Measurements from ENCODE around the gene STX18. TPM values are rescaled to one million over a fixed set of nuclear protein-coding genes. Genes with fewer than 3 reads are reported as not detected.

Gene STX18
- total RNA-seq, 4 donors from 2014 or later = 23.8 to 42.1 (median 27.2) TPM

GRCh38 chr4:4502694-4503311 is 39.0 kb downstream of the STX18 start:
- intact Hi-C loops (cut with DNase I) = no loop called here
- no peak for TF ChIP-seq POLR2A (IDR thresholded peaks at IDR 0.05)
- no peak for TF ChIP-seq CTCF (IDR thresholded peaks at IDR 0.05)
- no peaks in the 10 kb centered on the region for H3K27me3 ChIP-seq
- 69 to 79% methylated on average over 10 of the region's 10 CpGs for WGBS, 2 donors
- DNase-seq = no peak
- no peak overlapping the region for H3K27ac ChIP-seq
- no peaks in the 10 kb centered on the region for H3K36me3 ChIP-seq
- no peaks in the 10 kb centered on the region for H3K4me1 ChIP-seq
- no peak overlapping the region for H3K4me3 ChIP-seq (replicated peaks in 1 of 3)
- no peaks in the 10 kb centered on the region for H3K9me3 ChIP-seq

- H3K36me3 ChIP-seq = no peaks in the 10 kb centered on the region
- intact Hi-C loops (cut with DNase I) = no loop called here
- DNase-seq = no peak
- TF ChIP-seq CTCF (IDR thresholded peaks at IDR 0.05) = no peak
- H3K4me3 ChIP-seq (replicated peaks in 1 of 3) = no peak overlapping the region
- no peaks in the 10 kb centered on the region for H3K4me1 ChIP-seq
- H3K27ac ChIP-seq = no peak overlapping the region
- no peaks in the 10 kb centered on the region for H3K9me3 ChIP-seq
- 95 to 99% methylated on average over 2 of the region's 2 CpGs for WGBS, 2 donors
- H3K27me3 ChIP-seq = no peaks in the 10 kb centered on the region
Measured at GRCh38 chr4:4501679-4502078, 40.2 kb downstream of the STX18 start.

- no peak for DNase-seq
- Histone ChIP-seq H3K27me3 (no peaks in the 10 kb centered on the region), H3K27ac (no peak overlapping the region), H3K36me3 (no peaks in the 10 kb centered on the region), H3K4me3 (replicated peaks in 1 of 3) (no peak overlapping the region), H3K4me1 (no peaks in the 10 kb centered on the region), H3K9me3 (no peaks in the 10 kb centered on the region)
- 84 to 85% methylated on average over 4 of the region's 4 CpGs for WGBS, 2 donors
- TF ChIP-seq CTCF (IDR thresholded peaks at IDR 0.05) = no peak
- intact Hi-C loops (cut with DNase I) = no loop called here
Measured at GRCh38 chr4:4499438-4500123, 42.3 kb downstream of the STX18 start.

- Histone ChIP-seq H3K36me3 (no peaks in the 10 kb centered on the region), H3K27me3 (no peaks in the 10 kb centered on the region), H3K27ac (no peak overlapping the region), H3K4me1 (no peaks in the 10 kb centered on the region), H3K4me3 (replicated peaks in 1 of 3) (no peak overlapping the region), H3K9me3 (no peaks in the 10 kb centered on the region)
- intact Hi-C loops (cut with DNase I) = no loop called here
- DNase-seq = no peak
- no peak for TF ChIP-seq POLR2A (IDR thresholded peaks at IDR 0.05)
- no peak for TF ChIP-seq CTCF (IDR thresholded peaks at IDR 0.05)
- WGBS, 2 donors = 75 to 88% methylated on average over 9 of the region's 9 CpGs
Measured at GRCh38 chr4:4496592-4497372, 45.1 kb downstream of the STX18 start.

GRCh38 chr4:4494882-4495281 is 47.0 kb downstream of the STX18 start:
- TF ChIP-seq POLR2A (IDR thresholded peaks at IDR 0.05) (no peak), CTCF (IDR thresholded peaks at IDR 0.05) (no peak)
- H3K4me3 ChIP-seq (replicated peaks in 1 of 3) = no peak overlapping the region
- H3K4me1 ChIP-seq = no peaks in the 10 kb centered on the region
- intact Hi-C loops (cut with DNase I) = no loop called here
- H3K27ac ChIP-seq = no peak overlapping the region
- DNase-seq = no peak
- H3K27me3 ChIP-seq = no peaks in the 10 kb centered on the region
- no peaks in the 10 kb centered on the region for H3K9me3 ChIP-seq
- no peaks in the 10 kb centered on the region for H3K36me3 ChIP-seq

Data from thyroid gland (tissue), 4 donors.